ENCODE data around the gene KSR2.
"Not testable (repeated sequence)": the region's sequence is repeated elsewhere in the genome, so short reads cannot be mapped to it uniquely, and the experiment has no call there.

The KSR2 gene

DNA sequence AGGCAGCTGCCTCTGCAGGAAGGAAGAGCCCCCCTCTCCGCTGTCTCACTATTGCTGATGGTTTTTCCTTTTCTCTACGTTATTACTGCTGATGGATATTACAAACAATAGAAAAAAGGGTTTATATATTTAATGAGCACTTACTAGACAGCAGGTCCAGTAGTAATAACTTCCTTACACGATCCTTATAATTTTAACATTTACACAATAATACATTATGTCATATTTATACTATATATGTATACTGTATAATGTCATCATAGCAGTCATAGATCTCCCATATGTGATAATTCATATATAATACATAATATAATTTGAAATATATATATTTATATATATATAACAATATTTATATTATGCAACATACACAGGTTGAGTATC, 92.4 kb downstream of the KSR2 start:
- Mint-ChIP-seq H3K4me3 (peak overlapping the region; percentile 55), H3K36me3 (ENCODE audit: low read depth) (no peaks in the 10 kb centered on the region), H3K9me3 (no peaks in the 10 kb centered on the region)

DNA sequence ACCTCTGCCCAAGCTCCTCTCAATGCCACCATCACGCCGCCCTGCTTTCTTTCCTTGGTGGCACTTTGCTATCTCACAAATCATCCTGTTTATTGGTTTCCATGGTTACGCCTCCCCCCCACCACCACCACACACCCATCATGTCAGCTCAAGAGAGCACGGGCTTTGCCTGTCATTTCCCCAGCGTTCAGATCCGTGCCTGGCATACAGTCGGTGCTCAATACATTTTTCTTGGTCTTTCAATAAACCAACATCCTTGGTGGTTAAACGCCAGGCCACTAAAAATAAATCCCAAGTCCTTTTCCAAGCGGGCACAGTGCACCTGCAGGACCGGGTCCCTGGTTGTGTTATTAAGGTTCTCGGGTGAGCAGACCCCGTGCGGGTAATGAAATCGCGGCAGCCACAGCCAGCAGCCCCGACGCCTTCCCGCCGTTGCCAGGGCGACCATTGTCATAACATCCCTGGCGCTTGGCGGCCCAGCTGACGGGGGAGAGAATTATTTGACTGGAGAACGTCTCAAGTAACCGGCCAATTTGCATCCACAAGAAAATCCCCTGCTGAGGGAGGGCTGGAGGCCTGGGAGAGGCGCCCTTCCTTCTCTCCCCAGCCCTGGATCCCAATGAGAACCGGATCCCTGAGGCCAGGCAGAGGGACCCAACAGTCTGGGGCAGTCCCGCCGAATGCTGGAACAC, 92.9 kb downstream of the KSR2 start:
- Mint-ChIP-seq H3K36me3 (ENCODE audit: low read depth) (no peaks in the 10 kb centered on the region), H3K4me1 (peaks cover 22% of the 10 kb centered on the region), H3K27ac (peak overlapping the region; percentile 98), H3K9me3 (no peaks in the 10 kb centered on the region), H3K4me3 (peak overlapping the region; percentile 55), H3K27me3 (ENCODE audit: low read depth, poor library complexity) (peaks cover 16% of the 10 kb centered on the region)
- TF ChIP-seq, protein P1, sequence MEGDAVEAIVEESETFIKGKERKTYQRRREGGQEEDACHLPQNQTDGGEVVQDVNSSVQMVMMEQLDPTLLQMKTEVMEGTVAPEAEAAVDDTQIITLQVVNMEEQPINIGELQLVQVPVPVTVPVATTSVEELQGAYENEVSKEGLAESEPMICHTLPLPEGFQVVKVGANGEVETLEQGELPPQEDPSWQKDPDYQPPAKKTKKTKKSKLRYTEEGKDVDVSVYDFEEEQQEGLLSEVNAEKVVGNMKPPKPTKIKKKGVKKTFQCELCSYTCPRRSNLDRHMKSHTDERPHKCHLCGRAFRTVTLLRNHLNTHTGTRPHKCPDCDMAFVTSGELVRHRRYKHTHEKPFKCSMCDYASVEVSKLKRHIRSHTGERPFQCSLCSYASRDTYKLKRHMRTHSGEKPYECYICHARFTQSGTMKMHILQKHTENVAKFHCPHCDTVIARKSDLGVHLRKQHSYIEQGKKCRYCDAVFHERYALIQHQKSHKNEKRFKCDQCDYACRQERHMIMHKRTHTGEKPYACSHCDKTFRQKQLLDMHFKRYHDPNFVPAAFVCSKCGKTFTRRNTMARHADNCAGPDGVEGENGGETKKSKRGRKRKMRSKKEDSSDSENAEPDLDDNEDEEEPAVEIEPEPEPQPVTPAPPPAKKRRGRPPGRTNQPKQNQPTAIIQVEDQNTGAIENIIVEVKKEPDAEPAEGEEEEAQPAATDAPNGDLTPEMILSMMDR (IDR thresholded peaks at IDR 0.05): no peak
- peak; percentile 87 for DNase-seq

More for the DNA sequence above, 92.4 kb downstream of the KSR2 start:
- Mint-ChIP-seq H3K4me1 (peaks cover 22% of the 10 kb centered on the region), H3K27ac (no peak overlapping the region), H3K27me3 (ENCODE audit: low read depth, poor library complexity) (peaks cover 16% of the 10 kb centered on the region)
- DNase-seq: no peak
- TF ChIP-seq, protein P1 (IDR thresholded peaks at IDR 0.05): no peak

DNA sequence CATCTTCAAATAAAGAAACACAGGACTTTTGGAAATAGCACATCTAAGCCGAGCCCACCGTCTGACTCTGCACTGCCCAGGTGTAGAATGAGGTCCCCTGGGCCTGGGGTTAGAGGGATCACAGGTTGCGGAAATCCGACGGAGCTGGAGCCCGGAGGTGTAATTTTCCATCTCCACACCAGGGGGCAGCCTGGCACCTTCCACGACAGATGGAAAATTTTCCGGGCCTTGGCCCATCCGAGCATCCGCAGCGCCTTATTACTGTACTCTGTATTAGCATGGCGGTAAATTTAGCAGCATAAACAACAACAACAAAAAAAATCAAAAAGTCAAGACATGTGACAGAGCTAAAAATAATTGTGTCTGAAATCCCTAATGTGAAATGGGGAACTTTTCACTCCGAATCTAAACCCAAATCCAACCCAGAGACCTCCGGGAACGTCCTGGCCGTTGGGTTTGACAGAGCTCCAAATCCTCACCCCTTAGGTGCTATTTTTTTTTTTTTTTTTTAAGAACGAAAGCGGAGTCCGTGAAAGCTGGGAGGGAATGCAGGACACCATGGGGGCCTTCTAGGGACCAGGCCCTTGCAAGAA, 93.9 kb downstream of the KSR2 start:
- DNase-seq: peak; percentile 83
- Mint-ChIP-seq H3K4me3 (peak overlapping the region; percentile 35), H3K27ac (no peak overlapping the region), H3K9me3 (no peaks in the 10 kb centered on the region), H3K27me3 (ENCODE audit: low read depth, poor library complexity) (peaks cover 17% of the 10 kb centered on the region), H3K36me3 (ENCODE audit: low read depth) (no peaks in the 10 kb centered on the region), H3K4me1 (peaks cover 22% of the 10 kb centered on the region)
- TF ChIP-seq, protein P1 (IDR thresholded peaks at IDR 0.05): peak; percentile 92

DNA sequence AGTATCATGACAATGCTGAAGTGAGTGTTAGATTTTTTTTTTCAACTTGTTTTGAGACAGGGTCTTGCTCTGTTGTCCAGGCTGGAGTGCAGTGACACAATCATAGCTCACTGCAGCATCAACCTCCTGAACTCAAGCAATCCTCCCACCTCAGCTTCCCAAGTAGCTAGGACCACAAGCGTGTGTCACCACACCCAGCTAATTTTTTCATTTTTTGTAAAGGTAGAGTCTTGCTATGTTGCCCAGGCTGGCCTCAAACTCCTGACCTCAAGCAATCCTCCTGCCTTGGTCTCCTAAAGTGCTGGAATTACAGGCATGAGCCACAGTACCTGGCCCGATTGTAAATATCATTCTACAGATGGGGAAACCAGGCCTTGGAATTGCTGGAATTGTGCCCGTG, 94.6 kb downstream of the KSR2 start:
- DNase-seq; H3K9me3 Mint-ChIP-seq; H3K27ac Mint-ChIP-seq; H3K4me3 Mint-ChIP-seq; H3K36me3 Mint-ChIP-seq (ENCODE audit: low read depth): not testable (repeated sequence)
- H3K27me3 Mint-ChIP-seq (ENCODE audit: low read depth, poor library complexity): peaks cover 17% of the 10 kb centered on the region
- peaks cover 22% of the 10 kb centered on the region for H3K4me1 Mint-ChIP-seq

DNA sequence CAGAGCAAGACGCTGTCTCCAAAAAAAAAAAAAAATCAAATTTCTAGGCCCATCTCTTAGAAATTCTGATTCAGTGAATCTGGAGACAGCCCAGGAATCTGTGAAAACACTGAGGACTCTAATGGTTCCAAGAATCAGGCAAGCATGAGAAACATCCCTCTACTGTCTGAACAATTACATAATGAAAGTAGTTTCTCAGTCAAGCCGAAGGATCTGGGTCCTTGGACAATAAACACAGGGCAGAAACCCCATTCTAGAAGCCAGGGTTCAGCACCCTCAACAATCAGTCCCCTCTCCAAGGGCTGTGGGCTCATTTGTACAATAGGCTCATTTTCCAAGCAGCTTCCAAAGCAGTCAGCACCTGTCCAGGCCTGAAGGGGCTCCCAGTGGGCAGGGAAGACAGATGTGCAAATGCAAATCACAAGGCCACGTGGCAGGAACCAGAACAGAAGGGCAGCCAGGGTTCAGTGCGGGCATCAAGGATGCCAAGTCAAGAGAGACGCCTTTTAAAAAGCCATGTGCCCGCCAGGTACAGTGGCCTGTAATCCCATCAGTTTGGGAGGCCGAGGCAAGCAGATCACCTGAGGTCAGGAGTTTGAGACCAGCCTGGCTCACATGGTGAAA, 96.1 kb downstream of the KSR2 start:
- peaks cover 17% of the 10 kb centered on the region for H3K4me1 Mint-ChIP-seq
- no peak overlapping the region for H3K4me3 Mint-ChIP-seq
- TF ChIP-seq, protein P1 (IDR thresholded peaks at IDR 0.05): no peak
- H3K36me3 Mint-ChIP-seq (ENCODE audit: low read depth): no peaks in the 10 kb centered on the region
- DNase-seq: no peak
- no peak overlapping the region for H3K27ac Mint-ChIP-seq
- H3K27me3 Mint-ChIP-seq (ENCODE audit: low read depth, poor library complexity): peaks cover 11% of the 10 kb centered on the region
- H3K9me3 Mint-ChIP-seq: no peaks in the 10 kb centered on the region

DNA sequence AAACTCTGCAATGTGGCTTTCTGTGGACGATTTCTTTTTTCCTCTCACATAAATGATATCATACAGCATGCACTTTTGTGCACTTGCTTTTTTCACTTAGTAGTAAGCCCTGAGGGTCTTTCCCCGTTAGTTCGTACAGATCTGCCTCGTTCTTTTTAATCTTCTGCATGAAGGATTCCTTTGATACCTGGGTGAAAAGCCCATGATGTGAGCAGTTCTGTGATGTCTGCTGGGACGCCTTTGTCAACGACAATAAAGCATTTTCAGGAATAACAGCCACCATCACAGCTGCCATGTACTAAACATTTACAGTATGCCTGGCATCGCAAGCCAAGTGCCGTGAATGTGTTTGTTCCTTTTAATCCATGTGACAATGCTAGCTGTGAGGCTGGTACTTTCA, 99.2 kb downstream of the KSR2 start:
- Mint-ChIP-seq H3K9me3 (no peaks in the 10 kb centered on the region), H3K27me3 (ENCODE audit: low read depth, poor library complexity) (peaks cover 9% of the 10 kb centered on the region), H3K4me1 (no peaks in the 10 kb centered on the region), H3K36me3 (ENCODE audit: low read depth) (no peaks in the 10 kb centered on the region), H3K4me3 (no peak overlapping the region), H3K27ac (no peak overlapping the region)
- TF ChIP-seq, protein P1 (IDR thresholded peaks at IDR 0.05): no peak
- no peak for DNase-seq
